Measurements from ENCODE around the gene ZNF814. TPM values are rescaled to one million over a fixed set of nuclear protein-coding genes. Genes with fewer than 3 reads are reported as not detected.
A peak's percentile ranks its signal among the peaks of the same experiment; 100 is the strongest.
"Not testable (repeated sequence)": the region's sequence is repeated elsewhere in the genome, so short reads cannot be mapped to it uniquely, and the experiment has no call there.

The ZNF814 gene
- total RNA-seq, 2 donors from 2014 or later: 6.5 to 30.7 TPM

DNA sequence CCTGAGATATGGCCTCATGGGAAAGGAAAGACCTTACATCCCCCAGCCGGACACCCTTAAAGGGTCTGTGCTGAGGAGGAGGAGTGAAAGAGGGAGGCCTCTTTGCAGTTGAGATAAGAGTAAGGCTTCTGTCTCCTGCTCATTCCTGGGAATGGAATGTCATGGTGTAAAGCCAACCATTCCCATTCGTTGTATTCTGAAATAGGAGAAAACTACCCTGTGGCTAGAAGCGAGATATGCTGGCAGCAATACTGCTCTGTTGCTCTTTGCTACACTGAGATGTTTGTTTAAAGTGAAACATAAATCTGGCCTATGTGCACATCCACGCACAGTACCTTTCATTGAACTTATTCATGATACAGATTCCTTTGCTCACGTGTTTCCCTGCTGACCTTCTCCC, 59.5 kb downstream of the ZNF814 start:
- Histone ChIP-seq H3K4me3 (no peak overlapping the region), H3K4me1 (peaks cover 26% of the 10 kb centered on the region), H3K36me3 (replicated peaks in 1 of 2; ENCODE audit: insufficient read depth in 1 of 2, low read depth in 2 of 2) (no peaks in the 10 kb centered on the region), H3K27me3 (no peaks in the 10 kb centered on the region), H3K9me3 (no peaks in the 10 kb centered on the region), H3K27ac (peak overlapping the region in 1 of 4 donors; percentile 47)
- no peak for DNase-seq
- TF ChIP-seq POLR2A (IDR thresholded peaks at IDR 0.05): no peak
- TF ChIP-seq, protein P1, sequence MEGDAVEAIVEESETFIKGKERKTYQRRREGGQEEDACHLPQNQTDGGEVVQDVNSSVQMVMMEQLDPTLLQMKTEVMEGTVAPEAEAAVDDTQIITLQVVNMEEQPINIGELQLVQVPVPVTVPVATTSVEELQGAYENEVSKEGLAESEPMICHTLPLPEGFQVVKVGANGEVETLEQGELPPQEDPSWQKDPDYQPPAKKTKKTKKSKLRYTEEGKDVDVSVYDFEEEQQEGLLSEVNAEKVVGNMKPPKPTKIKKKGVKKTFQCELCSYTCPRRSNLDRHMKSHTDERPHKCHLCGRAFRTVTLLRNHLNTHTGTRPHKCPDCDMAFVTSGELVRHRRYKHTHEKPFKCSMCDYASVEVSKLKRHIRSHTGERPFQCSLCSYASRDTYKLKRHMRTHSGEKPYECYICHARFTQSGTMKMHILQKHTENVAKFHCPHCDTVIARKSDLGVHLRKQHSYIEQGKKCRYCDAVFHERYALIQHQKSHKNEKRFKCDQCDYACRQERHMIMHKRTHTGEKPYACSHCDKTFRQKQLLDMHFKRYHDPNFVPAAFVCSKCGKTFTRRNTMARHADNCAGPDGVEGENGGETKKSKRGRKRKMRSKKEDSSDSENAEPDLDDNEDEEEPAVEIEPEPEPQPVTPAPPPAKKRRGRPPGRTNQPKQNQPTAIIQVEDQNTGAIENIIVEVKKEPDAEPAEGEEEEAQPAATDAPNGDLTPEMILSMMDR (IDR thresholded peaks at IDR 0.05): no peak
- WGBS, 2 donors: 42 to 53% methylated on average over 5 of the region's 5 CpGs
- ATAC-seq: no peak
- intact Hi-C loops (cut with DNase I): no loop called here

DNA sequence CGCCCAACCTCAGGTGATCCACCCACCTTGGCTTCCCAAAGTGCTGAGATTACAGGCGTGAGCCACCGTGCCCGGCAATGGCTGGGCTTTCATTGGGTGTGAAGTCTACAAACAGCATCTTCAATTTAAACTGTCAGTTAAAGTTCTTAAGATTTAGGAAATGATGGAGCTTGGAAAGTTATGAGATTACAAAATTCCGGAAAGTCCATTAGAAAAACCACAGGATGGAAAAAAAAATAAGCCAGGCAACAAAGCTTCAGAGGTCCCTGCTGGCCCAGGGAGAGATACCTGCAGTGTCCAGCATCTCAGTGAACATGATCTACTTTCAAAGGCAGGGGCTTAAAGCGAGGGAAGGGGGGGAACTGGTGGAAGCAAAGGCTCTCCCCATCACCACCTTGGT, 63.3 kb downstream of the ZNF814 start:
- intact Hi-C loops (cut with DNase I): no loop called here
- WGBS, 2 donors: 91 to 96% methylated on average over 6 of the region's 6 CpGs
- TF ChIP-seq POLR2A (IDR thresholded peaks at IDR 0.05): no peak
- TF ChIP-seq, protein P1 (IDR thresholded peaks at IDR 0.05): no peak

DNA sequence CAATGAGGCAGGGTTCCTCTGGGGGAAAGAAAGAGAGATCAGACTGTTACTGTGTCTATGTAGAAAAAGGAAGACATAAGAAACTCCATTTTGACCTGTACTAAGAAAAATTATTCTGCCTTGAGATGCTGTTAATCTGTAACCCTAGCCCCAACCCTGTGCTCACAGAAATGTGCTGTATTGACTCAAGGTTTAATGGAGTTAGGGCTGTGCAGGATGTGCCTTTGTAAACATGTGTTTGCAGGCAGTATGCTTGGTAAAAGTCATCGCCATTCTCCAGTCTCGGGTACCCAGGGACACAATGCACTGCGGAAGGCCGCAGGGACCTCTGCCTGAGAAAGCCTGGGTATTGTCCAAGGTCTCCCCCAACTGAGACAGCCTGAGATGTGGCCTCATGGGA, 65.2 kb downstream of the ZNF814 start:
- H3K27me3 ChIP-seq; intact Hi-C loops (cut with DNase I); H3K36me3 ChIP-seq (replicated peaks in 1 of 2; ENCODE audit: insufficient read depth in 1 of 2, low read depth in 2 of 2); H3K4me3 ChIP-seq; ATAC-seq; H3K9me3 ChIP-seq; DNase-seq: not testable (repeated sequence)
- peak overlapping the region in 2 of 4 donors; percentile 37 to 39 for H3K27ac ChIP-seq
- WGBS, 2 donors: 46% methylated on average over 4 of the region's 4 CpGs; no CpG with 5 or more reads in 1 of the 2 donors
- peaks cover 45% of the 10 kb centered on the region for H3K4me1 ChIP-seq

More for the DNA sequence above, 63.3 kb downstream of the ZNF814 start:
- no peak overlapping the region for H3K4me3 ChIP-seq
- no peaks in the 10 kb centered on the region for H3K36me3 ChIP-seq (replicated peaks in 1 of 2; ENCODE audit: insufficient read depth in 1 of 2, low read depth in 2 of 2)
- H3K9me3 ChIP-seq: no peaks in the 10 kb centered on the region
- no peak for ATAC-seq
- H3K4me1 ChIP-seq: peaks cover 52% of the 10 kb centered on the region
- no peaks in the 10 kb centered on the region for H3K27me3 ChIP-seq
- no peak overlapping the region for H3K27ac ChIP-seq
- no peak for DNase-seq

- H3K27ac ChIP-seq: peak overlapping the region in 1 of 4 donors; percentile 39
- DNase-seq; H3K9me3 ChIP-seq; H3K4me3 ChIP-seq; H3K27me3 ChIP-seq; H3K36me3 ChIP-seq (replicated peaks in 1 of 2; ENCODE audit: insufficient read depth in 1 of 2, low read depth in 2 of 2); intact Hi-C loops (cut with DNase I); ATAC-seq: not testable (repeated sequence)
- peaks cover 45% of the 10 kb centered on the region for H3K4me1 ChIP-seq
- 30 to 57% methylated on average over 1 to 2 of the region's 2 CpGs for WGBS, 2 donors
Measured at GRCh38 chr19:57823155-57823554, 65.7 kb downstream of the ZNF814 start.

GRCh38 chr19:57821501-57821900, 67.3 kb downstream of the ZNF814 start:
- H3K27me3 ChIP-seq; intact Hi-C loops (cut with DNase I); H3K36me3 ChIP-seq (replicated peaks in 1 of 2; ENCODE audit: insufficient read depth in 1 of 2, low read depth in 2 of 2); H3K27ac ChIP-seq; H3K9me3 ChIP-seq; DNase-seq; H3K4me3 ChIP-seq; ATAC-seq: not testable (repeated sequence)
- peaks cover 50% of the 10 kb centered on the region for H3K4me1 ChIP-seq
- 73 to 98% methylated on average over 2 to 3 of the region's 3 CpGs for WGBS, 2 donors

DNA sequence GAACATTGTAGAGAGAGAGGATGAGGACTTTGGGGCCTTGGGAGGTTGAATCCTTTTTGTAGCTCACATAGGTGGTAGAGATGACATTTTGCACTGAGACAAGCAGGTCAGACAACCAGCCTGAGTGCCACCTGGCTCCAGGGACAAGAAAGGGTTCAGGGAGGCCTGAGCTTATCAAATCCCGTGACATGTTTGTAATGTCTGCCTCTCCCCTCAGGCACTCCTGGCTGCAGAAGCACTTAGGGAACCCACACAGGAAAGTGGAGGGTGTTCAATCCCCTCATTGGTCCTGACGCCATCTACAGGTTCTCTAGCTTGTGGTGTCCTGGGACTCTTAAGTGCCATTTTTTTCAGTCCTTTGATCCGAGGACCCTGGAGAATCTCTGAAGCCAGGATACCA, 67.7 kb downstream of the ZNF814 start:
- Histone ChIP-seq H3K4me1 (peaks cover 50% of the 10 kb centered on the region), H3K27ac (peak overlapping the region in 2 of 4 donors; percentile 23 to 88)
- 22 to 30% methylated on average over 2 to 3 of the region's 3 CpGs for WGBS, 2 donors
- DNase-seq; intact Hi-C loops (cut with DNase I); ATAC-seq; H3K9me3 ChIP-seq; H3K27me3 ChIP-seq; H3K36me3 ChIP-seq (replicated peaks in 1 of 2; ENCODE audit: insufficient read depth in 1 of 2, low read depth in 2 of 2); H3K4me3 ChIP-seq: not testable (repeated sequence)

GRCh38 chr19:57820599-57820998, 68.2 kb downstream of the ZNF814 start:
- DNase-seq: no peak
- TF ChIP-seq, protein P1 (IDR thresholded peaks at IDR 0.05): no peak
- no peak for TF ChIP-seq POLR2A (IDR thresholded peaks at IDR 0.05)
- Histone ChIP-seq H3K27ac (peak overlapping the region in 3 of 4 donors; percentile 23 to 90 (median 88)), H3K9me3 (no peaks in the 10 kb centered on the region), H3K4me3 (peak overlapping the region in 1 of 2 donors; percentile 64), H3K4me1 (peaks cover 53% of the 10 kb centered on the region), H3K27me3 (no peaks in the 10 kb centered on the region), H3K36me3 (replicated peaks in 1 of 2; ENCODE audit: insufficient read depth in 1 of 2, low read depth in 2 of 2) (no peaks in the 10 kb centered on the region)
- intact Hi-C loops (cut with DNase I): no loop called here
- 33 to 35% methylated on average over 6 of the region's 6 CpGs for WGBS, 2 donors
- ATAC-seq: no peak
